ENCODE measurements around the gene NKX2-3. TPM values are rescaled to one million over a fixed set of nuclear protein-coding genes. Genes with fewer than 3 reads are reported as not detected.

The NKX2-3 gene
- total RNA-seq, 4 donors from 2014 or later: not detected

- TF ChIP-seq, protein P1, sequence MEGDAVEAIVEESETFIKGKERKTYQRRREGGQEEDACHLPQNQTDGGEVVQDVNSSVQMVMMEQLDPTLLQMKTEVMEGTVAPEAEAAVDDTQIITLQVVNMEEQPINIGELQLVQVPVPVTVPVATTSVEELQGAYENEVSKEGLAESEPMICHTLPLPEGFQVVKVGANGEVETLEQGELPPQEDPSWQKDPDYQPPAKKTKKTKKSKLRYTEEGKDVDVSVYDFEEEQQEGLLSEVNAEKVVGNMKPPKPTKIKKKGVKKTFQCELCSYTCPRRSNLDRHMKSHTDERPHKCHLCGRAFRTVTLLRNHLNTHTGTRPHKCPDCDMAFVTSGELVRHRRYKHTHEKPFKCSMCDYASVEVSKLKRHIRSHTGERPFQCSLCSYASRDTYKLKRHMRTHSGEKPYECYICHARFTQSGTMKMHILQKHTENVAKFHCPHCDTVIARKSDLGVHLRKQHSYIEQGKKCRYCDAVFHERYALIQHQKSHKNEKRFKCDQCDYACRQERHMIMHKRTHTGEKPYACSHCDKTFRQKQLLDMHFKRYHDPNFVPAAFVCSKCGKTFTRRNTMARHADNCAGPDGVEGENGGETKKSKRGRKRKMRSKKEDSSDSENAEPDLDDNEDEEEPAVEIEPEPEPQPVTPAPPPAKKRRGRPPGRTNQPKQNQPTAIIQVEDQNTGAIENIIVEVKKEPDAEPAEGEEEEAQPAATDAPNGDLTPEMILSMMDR (IDR thresholded peaks at IDR 0.05; ENCODE audit: low read depth): no peak
Observed at GRCh38 chr10:99571816-99572215, 39.1 kb downstream of the NKX2-3 start.

DNA sequence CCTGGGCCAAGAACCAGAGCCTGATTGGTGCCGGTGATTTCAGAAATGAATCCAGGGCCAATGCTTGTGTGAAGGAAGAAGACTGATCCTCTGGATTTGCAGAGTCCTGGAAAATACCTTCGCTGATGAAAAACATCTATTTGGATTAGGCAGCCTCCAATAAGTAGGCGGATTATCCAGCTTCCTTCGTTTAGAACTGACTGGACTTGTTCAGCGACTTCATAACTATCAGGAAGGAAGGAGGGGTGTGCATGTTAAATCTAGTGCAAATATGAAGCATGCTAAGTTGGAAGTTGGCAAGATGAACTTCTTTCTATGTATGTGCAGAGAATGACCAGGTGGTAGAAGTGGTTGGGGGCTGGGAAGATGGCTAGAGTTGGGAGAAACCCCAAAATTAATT is 41.0 kb downstream of the NKX2-3 start:
- TF ChIP-seq, protein P1 (IDR thresholded peaks at IDR 0.05; ENCODE audit: low read depth): no peak

DNA sequence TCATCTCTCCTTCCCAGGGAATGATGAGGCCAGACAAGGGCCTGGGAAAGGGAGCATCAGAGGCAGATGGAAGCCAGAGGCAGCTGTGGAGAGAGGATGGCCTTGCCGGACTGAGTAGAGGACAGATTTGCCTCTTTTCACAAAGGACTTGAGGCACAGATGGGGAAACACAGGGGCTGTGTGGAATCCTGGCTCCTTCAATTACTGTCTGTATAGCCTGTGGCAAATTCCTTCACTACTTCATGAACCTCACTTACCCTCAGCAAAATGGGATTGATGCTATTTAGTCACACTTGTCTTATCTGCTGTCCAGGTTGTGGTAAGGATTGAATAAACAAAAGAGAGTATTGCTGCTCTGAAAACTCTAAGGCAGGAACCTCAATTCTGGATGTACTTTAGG is 47.2 kb downstream of the NKX2-3 start:
- TF ChIP-seq, protein P1 (IDR thresholded peaks at IDR 0.05; ENCODE audit: low read depth): no peak

DNA sequence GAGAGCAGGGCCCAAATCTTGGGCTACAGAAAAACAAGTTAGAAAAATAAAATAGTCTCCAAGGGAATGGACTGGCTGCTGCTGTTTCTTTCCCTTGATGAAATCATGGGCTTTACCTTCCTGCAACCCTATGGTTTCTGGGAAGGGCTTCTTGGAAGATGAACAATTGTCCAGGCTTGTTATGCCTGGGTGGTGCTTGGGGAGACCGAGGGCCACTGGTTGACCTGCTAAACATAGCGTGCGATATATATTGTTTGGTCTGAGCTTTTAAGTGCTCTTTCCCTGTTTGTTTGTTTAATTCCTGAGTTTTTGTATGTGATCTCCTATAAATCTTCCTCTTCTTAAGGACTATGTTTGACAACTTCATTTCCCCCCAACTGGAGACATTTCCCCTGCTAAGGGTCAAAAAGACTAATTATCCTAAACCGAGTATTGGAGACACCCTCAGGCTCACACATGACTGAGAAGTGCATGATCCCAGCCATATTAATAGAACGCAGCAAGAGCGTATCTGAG is 49.6 kb downstream of the NKX2-3 start:
- TF ChIP-seq, protein P1 (IDR thresholded peaks at IDR 0.05; ENCODE audit: low read depth): no peak

DNA sequence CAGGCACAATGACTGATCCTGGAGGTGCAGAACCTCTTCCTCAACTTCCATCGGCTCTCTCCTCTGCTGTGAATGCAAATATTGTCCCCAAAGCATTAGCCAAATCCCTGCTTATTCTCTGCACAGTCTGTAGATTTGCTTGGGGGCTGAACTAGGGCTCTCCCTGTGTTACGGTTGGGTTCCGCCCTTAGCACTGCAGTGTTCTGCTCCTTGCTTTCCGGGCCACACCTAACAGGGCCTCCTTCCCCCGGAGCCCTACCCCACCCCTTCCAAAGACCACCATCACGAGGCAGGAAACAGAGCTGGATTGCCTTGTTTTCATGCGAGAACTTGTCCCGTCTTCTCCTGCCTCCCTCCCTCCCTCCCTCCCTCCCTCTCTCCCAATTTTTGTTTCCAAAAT is 50.9 kb downstream of the NKX2-3 start:
- TF ChIP-seq, protein P1 (IDR thresholded peaks at IDR 0.05; ENCODE audit: low read depth): no peak

Other genes starting within 250 kb of the NKX2-3 start
- gene CNNM1, start 203.6 kb upstream of the NKX2-3 start, total RNA-seq: under 1 TPM; 0.16 to 0.68 (median 0.20) TPM
- gene GOT1, start 102.3 kb upstream of the NKX2-3 start, total RNA-seq: 10 to 100 TPM in 2 of 4 donors, 1 to 10 TPM in 2; 6.2 to 18.3 (median 11.7) TPM
- 10 to 100 TPM; 29.5 to 42.8 (median 32.2) TPM for gene SLC25A28, start 87.5 kb downstream of the NKX2-3 start, total RNA-seq
- 1 to 10 TPM; 1.5 to 5.5 (median 2.8) TPM for gene ENTPD7, start 126.6 kb downstream of the NKX2-3 start, total RNA-seq
- gene COX15, start 199.2 kb downstream of the NKX2-3 start, total RNA-seq: 10 to 100 TPM; 26.9 to 34.1 (median 31.9) TPM
- 10 to 100 TPM; 39.2 to 71.8 (median 59.0) TPM for gene CUTC, start 199.3 kb downstream of the NKX2-3 start, total RNA-seq
- 1 to 10 TPM; 1.3 to 4.2 (median 2.2) TPM for gene ABCC2, start 249.7 kb downstream of the NKX2-3 start, total RNA-seq

Data from subcutaneous adipose tissue (tissue), 4 donors.